Dedifferentiated amniotic fluid mesenchymal stem cell (primary cell): ENCODE results near the gene PCDHB4.
"Not testable (repeated sequence)": the region's sequence is repeated elsewhere in the genome, so short reads cannot be mapped to it uniquely, and the experiment has no call there.

ENCODE experiments used
- DNase-seq: peaks from one replicate; pipeline ENCODE4 v3.0.0-alpha.2; 2016; ENCODE audit errors: extremely low spot score

PCDHB4 gene

DNA sequence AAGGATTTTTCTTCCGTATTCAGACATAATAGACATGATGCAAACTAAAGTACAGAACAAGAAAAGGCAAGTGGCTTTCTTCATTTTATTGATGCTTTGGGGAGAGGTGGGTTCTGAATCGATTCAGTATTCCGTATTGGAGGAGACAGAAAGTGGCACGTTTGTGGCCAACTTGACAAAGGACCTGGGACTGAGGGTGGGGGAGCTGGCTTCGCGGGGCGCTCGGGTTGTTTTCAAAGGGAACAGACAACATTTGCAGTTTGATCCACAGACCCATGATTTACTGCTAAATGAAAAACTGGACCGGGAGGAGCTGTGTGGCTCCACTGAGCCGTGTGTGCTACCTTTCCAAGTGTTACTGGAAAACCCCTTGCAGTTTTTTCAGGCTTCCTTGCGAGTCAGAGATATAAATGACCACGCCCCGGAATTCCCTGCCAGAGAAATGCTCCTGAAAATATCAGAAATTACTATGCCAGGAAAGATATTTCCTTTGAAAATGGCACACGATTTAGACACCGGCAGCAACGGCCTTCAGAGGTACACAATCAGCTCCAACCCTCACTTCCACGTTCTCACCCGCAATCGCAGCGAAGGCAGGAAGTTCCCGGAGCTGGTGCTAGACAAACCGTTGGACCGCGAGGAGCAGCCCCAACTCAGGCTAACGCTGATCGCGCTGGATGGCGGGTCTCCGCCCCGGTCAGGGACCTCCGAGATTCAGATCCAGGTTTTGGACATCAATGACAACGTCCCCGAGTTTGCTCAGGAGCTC is 28.8 kb downstream of the PCDHB4 start:
- DNase-seq = no peak

DNA sequence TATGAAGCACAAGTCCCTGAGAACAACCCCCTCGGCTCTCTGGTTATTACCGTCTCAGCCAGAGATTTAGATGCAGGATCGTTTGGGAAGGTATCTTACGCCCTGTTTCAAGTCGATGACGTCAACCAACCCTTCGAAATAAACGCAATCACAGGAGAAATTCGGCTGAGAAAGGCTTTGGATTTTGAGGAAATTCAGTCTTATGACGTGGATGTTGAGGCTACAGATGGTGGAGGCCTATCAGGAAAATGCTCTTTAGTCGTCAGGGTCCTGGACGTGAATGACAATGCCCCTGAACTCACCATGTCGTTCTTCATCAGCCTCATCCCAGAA is 29.3 kb downstream of the PCDHB4 start:
- no peak for DNase-seq

DNA sequence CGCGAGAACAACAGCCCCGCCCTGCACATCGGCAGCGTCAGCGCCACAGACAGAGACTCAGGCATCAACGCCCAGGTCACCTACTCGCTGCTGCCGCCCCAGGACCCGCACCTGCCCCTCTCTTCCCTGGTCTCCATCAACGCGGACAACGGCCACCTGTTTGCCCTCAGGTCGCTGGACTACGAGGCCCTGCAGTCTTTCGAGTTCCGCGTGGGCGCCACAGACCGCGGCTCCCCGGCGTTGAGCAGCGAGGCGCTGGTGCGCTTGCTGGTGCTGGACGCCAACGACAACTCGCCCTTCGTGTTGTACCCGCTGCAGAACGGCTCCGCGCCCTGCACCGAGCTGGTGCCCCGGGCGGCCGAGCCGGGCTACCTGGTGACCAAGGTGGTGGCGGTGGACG is 30.0 kb downstream of the PCDHB4 start:
- DNase-seq = not testable (repeated sequence)

DNA sequence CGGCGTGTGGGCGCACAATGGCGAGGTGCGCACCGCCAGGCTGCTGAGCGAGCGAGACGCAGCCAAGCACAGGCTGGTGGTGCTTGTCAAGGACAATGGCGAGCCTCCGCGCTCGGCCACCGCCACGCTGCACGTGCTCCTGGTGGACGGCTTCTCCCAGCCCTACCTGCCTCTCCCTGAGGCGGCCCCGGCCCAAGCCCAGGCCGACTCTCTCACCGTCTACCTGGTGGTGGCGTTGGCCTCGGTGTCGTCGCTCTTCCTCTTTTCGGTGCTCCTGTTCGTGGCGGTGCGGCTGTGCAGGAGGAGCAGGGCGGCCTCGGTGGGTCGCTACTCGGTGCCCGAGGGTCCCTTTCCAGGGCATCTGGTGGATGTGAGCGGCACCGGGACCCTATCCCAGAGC is 30.5 kb downstream of the PCDHB4 start:
- not testable (repeated sequence) for DNase-seq

DNA sequence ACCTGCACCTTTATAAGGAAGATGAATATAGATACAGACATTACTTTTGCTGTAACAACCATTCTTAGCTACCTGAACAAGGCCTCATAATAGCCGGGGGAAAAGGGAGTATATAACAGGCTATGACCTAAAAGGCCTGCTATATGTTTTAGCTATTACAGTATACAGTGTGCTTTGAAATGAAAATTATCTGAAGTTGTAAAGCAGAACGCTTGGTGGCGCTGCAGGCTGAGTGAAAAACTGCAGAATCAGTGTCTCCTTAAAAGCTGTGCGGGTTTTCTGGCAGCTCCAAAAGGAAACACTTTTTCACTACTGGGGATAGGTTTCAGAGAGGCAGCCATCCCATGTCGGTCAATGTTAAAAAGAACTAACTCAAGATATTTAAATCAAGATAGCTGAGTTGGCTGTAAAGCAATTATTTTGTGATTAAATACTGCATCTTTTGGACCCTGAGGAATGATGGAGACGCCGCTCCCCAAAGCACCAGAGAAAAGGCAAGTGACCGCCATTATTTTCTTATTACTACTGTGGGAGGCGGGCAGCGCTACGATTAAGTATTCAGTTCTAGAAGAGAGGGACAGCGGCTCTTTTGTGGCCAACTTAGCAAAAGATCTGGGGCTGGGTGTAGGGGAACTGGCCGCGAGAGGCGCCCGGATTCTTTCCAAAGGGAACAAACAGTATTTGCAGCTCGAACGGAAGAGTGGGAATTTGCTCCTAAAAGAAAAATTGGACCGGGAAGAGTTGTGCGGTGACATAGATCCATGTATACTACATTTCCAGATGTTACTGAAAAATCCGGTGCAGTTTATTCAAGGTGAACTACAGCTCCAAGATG is 34.1 kb downstream of the PCDHB4 start:
- no peak for DNase-seq

DNA sequence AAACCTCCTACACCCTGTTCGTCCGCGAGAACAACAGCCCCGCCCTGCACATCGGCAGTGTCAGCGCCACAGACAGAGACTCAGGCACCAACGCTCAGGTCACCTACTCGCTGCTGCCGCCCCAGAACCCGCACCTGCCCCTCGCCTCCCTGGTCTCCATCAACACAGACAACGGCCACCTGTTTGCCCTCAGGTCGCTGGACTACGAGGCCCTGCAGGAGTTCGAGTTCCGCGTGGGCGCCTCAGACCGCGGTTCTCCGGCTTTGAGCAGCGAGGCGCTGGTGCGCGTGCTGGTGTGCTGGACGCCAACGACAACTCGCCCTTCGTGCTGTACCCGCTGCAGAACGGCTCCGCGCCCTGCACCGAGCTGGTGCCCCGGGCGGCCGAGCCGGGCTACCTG is 35.7 kb downstream of the PCDHB4 start:
- DNase-seq = not testable (repeated sequence)

DNA sequence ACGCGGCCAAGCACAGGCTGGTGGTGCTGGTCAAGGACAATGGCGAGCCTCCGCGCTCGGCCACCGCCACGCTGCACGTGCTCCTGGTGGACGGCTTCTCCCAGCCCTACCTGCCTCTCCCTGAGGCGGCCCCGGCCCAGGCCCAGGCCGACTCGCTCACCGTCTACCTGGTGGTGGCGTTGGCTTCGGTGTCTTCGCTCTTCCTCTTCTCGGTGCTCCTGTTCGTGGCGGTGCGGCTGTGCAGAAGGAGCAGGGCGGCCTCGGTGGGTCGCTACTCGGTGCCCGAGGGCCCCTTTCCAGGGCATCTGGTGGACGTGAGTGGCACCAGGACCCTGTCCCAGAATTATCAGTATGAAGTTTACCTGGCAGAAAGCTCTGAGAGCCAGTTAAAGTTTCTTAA is 36.3 kb downstream of the PCDHB4 start:
- DNase-seq = not testable (repeated sequence)

DNA sequence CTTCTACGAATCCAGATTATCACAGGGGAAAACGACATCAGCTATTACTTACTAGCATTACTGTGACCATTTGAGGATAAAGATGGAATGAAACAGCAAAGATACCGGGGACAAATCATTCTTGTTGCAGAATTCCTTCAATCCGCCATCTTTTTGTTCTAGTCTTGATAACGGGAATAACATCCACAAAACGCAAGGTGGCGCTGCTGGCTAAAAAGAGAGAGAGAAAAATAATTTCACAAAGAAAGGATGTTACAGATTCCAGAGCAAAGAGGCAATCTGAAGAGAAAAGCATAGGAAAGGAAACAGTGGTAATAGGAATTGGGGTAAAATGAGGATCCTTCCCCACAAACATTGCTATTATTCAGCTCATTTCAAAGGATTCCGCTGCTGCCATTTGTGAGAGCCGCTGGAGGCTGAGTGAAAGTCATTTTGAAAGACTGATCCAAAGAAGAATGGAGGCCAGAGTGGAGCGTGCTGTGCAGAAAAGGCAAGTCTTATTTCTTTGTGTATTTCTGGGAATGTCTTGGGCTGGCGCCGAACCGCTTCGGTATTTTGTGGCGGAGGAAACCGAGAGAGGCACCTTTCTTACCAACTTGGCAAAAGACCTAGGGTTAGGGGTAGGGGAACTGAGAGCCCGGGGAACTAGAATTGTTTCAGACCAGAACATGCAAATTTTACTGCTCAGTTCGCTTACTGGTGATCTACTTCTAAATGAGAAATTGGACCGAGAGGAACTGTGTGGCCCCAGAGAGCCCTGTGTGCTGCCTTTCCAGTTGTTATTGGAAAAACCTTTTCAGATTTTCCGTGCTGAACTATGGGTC is 51.0 kb downstream of the PCDHB4 start, which contains the start of gene PCDHB7:
PCDHB7 (plus strand) TSS at position 264 of the 824 bp plus-strand sequence; CDS start at position 456, 192 bp downstream.
- DNase-seq = peak; percentile 66

DNA sequence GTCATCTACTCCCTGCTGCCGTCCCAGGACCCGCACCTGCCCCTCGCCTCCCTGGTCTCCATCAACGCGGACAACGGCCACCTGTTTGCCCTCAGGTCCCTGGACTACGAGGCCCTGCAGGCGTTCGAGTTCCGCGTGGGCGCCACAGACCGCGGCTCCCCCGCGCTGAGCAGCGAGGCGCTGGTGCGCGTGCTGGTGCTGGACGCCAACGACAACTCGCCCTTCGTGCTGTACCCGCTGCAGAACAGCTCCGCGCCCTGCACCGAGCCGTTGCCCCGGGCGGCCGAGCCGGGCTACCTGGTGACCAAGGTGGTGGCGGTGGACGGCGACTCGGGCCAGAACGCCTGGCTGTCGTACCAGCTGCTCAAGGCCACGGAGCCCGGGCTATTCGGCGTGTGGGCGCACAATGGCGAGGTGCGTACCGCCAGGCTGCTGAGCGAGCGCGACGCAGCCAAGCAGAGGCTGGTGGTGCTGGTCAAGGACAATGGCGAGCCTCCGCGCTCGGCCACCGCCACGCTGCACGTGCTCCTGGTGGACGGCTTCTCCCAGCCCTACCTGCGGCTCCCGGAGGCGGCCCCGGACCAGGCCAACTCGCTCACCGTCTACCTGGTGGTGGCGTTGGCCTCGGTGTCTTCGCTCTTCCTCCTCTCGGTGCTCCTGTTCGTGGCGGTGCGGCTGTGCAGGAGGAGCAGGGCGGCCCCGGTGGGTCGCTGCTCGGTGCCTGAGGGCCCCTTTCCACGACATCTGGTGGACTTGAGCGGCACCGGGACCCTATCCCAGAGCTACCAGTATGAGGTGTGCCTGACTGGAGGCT is 52.9 kb downstream of the PCDHB4 start:
- DNase-seq = not testable (repeated sequence)
